KMS-11 (cell line): ENCODE results near the gene BMP7.

Source experiments
- H2AFZ ChIP-seq: fragments of 200-600 bp; sonication (generic); 2 replicates; pipeline ENCODE4 v1.6.1; 2016; ENCODE audit warnings: antibody characterized with exemption, mixed run types, low read depth
- H3K27ac ChIP-seq: fragments of 200-600 bp; sonication (generic); 2 replicates; pipeline ENCODE4 v1.6.1; 2016; ENCODE audit warnings: mild to moderate bottlenecking, mixed run types
- H3K27me3 ChIP-seq: fragments of 200-600 bp; sonication (generic); 2 replicates; pipeline ENCODE4 v1.6.1; 2017; ENCODE audit warnings: mild to moderate bottlenecking, low read depth, mixed run types, moderate library complexity; ENCODE audit not compliant: insufficient read depth
- H3K36me3 ChIP-seq: fragments of 200-600 bp; sonication (generic); 2 replicates; pipeline ENCODE4 v1.6.1; 2017; ENCODE audit warnings: mild to moderate bottlenecking, mixed run types; ENCODE audit not compliant: insufficient read depth
- H3K4me1 ChIP-seq: fragments of 200-600 bp; sonication (generic); 2 replicates; pipeline ENCODE4 v1.6.1; 2016; ENCODE audit warnings: mild to moderate bottlenecking, low read depth, mixed run types; ENCODE audit not compliant: poor library complexity, severe bottlenecking
- H3K4me2 ChIP-seq: fragments of 200-600 bp; sonication (generic); 2 replicates; pipeline ENCODE4 v1.7.0; 2016; ENCODE audit warnings: mild to moderate bottlenecking, mixed run types
- H3K4me3 ChIP-seq: fragments of 200-600 bp; sonication (generic); IDR thresholded peaks from 2 replicates; pipeline ENCODE4 v1.6.1; 2017; ENCODE audit warnings: low read depth, low read length, mixed read lengths; ENCODE audit not compliant: insufficient read depth
- H3K79me2 ChIP-seq: fragments of 200-600 bp; sonication (generic); 2 replicates; pipeline ENCODE4 v1.6.1; 2016; ENCODE audit warnings: low read depth, mixed run types; ENCODE audit not compliant: insufficient read depth
- H3K9ac ChIP-seq: fragments of 200-600 bp; sonication (generic); 2 replicates; pipeline ENCODE4 v1.6.1; 2016; ENCODE audit warnings: mild to moderate bottlenecking, mixed run types
- H4K20me1 ChIP-seq: fragments of 200-600 bp; sonication (generic); 2 replicates; pipeline ENCODE4 v1.6.1; 2016; ENCODE audit warnings: mild to moderate bottlenecking, mixed run types; ENCODE audit not compliant: insufficient read depth
- CTCF ChIP-seq: fragments of 200-600 bp; sonication (generic); conservative IDR thresholded peaks from 2 replicates; pipeline ENCODE4 v1.6.1; 2017; ENCODE audit warnings: low read depth, mild to moderate bottlenecking, antibody characterized with exemption, low read length, moderate library complexity, mixed read lengths

Gene BMP7

DNA sequence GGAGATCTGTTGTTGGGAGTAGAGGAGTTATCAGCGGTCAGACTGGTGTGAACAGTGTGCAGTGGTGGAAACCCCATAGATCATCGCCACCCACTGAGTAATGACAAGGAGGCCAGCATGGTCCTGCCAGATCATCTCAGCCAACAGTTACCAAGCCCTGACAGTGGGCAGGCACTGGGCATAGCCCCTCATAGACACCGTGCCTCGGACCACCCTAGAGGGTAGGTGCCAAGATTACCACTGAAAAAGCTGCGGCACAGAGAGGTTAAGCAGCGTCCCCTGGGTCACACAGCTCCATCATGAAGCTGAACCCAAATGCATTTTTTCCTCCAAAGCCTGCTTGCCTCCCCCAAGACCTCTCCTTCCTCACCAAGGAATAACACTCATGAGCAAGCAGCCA is 21.5 kb upstream of the BMP7 start:
- H3K9ac ChIP-seq: no peak overlapping the region
- no peak overlapping the region for H2AFZ ChIP-seq
- H3K27me3 ChIP-seq: no peaks in the 10 kb centered on the region
- H3K4me3 ChIP-seq: no peak overlapping the region
- H3K36me3 ChIP-seq: no peaks in the 10 kb centered on the region
- H3K79me2 ChIP-seq: no peaks in the 10 kb centered on the region
- no peak overlapping the region for H3K4me2 ChIP-seq
- H3K4me1 ChIP-seq: peaks cover 39% of the 10 kb centered on the region
- no peak overlapping the region for H3K27ac ChIP-seq
- H4K20me1 ChIP-seq: no peaks in the 10 kb centered on the region
- TF ChIP-seq CTCF: no peak

GRCh38 chr20:57287007-57287880 is 20.8 kb upstream of the BMP7 start:
- H3K9ac ChIP-seq: no peak overlapping the region
- no peak for TF ChIP-seq CTCF
- no peaks in the 10 kb centered on the region for H4K20me1 ChIP-seq
- no peak overlapping the region for H2AFZ ChIP-seq
- peaks cover 39% of the 10 kb centered on the region for H3K4me1 ChIP-seq
- no peaks in the 10 kb centered on the region for H3K36me3 ChIP-seq
- no peak overlapping the region for H3K4me2 ChIP-seq
- H3K4me3 ChIP-seq: no peak overlapping the region
- no peaks in the 10 kb centered on the region for H3K79me2 ChIP-seq
- H3K27me3 ChIP-seq: no peaks in the 10 kb centered on the region
- no peak overlapping the region for H3K27ac ChIP-seq

DNA sequence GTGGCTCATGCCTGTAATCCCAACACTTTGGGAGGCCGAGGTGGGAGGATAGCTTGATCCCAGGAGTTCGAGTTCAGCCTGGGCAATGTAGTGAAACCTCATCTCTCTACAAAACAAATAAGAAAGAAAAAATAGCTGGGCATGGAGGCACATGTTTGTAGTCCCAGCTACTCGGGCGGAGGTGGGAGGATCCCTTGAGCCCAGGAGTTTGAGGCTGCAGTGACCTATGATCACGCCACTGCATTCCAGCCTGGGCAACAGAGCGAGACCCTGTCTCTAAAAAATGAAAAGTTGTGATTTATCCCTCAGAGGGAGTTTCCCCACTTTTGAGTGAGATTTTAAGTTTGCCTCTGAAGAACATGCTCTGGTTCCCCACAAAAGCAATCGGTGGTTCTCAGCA is 17.4 kb upstream of the BMP7 start:
- Histone ChIP-seq H3K27me3 (no peaks in the 10 kb centered on the region), H4K20me1 (no peaks in the 10 kb centered on the region), H3K36me3 (no peaks in the 10 kb centered on the region), H3K4me2 (peak overlapping the region; percentile 95; the same call in 1 of the 2 replicates), H3K9ac (no peak overlapping the region), H3K4me3 (no peak overlapping the region), H2AFZ (peak overlapping the region; percentile 82; the same call in 1 of the 2 replicates), H3K27ac (no peak overlapping the region), H3K4me1 (peaks cover 51% of the 10 kb centered on the region), H3K79me2 (no peaks in the 10 kb centered on the region)
- TF ChIP-seq CTCF: no peak

DNA sequence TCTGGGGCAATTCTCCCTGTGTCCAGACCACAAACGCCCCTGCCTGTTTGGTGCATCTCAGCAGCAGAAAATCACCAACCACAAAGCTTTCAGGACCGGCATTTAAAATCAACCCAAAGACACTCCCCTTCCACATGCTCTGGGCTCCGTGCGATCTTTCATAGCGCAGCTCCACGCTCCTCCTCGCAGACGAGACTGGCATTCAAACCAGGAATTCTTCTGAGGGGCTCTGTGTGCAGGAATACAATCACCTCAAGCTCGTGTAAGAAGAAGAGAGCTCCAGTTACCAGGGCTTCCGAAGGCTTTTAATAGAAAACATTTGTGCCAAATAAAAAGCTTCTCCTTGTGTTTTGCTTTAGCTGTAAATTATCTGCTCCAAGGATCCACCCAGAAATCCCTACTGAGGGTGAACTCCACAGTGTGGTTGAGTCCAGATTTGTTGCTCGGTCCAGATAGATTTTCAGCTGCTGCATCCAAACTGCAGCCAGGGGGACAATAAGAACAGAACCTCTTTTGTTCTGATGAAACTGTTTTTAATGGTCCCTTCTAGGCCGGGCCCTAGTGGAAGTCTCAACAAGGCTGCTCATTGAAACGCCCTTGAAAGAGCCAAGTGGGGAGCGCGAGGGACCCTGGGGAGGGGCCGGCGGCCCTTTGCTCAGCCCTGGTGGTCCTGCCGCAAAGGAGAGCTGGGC is 16.4 kb upstream of the BMP7 start:
- Histone ChIP-seq H3K4me1 (peaks cover 51% of the 10 kb centered on the region), H3K79me2 (no peaks in the 10 kb centered on the region), H3K36me3 (no peaks in the 10 kb centered on the region), H3K9ac (peak overlapping the region; percentile 43; the same call in 1 of the 2 replicates), H4K20me1 (no peaks in the 10 kb centered on the region), H3K4me3 (no peak overlapping the region), H3K4me2 (peak overlapping the region; percentile 95), H2AFZ (peak overlapping the region; percentile 82), H3K27ac (peak overlapping the region; percentile 79), H3K27me3 (no peaks in the 10 kb centered on the region)
- no peak; the same call in 1 of the 2 replicates for TF ChIP-seq CTCF
